ENCODE measurements around the gene CUL4A.

CUL4A gene

DNA sequence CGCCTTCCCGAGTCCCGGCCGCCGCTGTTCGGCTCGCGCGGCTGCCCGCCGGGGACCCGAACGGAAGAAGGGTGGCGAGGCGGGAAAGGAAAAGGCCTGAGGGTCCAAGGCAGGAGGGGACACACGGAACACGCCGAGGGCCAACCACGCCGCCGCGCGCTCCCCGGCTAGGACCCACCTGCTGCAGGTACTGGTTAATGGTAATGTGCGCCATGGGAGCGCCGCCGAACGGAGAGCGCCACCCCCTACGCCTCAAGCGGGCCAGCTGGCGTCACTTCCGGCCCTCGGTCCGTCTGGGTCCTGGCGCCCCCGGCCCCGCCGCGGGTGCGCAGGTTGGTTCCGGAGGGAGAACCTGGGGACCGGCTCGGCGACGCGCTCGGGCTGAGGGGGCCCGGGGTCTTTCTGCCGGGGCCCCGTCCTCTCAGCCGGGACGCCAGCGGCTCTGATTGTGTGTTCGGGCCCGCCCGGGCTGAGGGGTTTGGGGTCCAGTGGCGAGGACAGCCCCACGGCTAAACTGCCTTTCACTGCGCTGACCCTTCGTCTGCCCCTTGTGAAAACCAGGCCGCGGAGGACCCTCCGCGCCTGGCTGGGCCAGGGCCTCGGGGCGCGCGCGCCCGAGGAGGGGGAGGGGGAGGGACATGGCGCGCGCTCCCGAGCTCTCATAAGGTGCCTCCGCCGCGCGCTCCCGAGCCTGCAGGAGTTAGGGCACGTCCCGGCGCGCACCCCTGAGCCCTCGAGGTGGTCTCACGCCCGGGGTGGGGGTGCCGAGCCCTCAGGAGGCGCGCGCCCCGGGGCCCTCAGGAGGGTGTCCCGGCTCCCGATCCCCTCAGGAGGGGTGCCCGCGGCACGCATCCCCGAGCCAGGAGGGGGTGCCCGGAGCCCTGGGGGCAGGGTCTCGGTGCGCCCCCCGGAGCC, 735 bp upstream of the CUL4A start, which contains the start of gene PCID2 (continued):
- TF ChIP-seq SALL2 (tag by site-specific recombination; IDR thresholded peaks at IDR 0.05; ENCODE audit: borderline replicate concordance) (no peak), ZFP3 (tag by site-specific recombination; IDR thresholded peaks at IDR 0.05; ENCODE audit: low read depth) (peak; percentile 32; the same call in 1 of the 2 replicates), ZNF112 (tag by site-specific recombination; IDR thresholded peaks at IDR 0.05) (no peak), GLIS1 (tag by site-specific recombination; IDR thresholded peaks at IDR 0.05) (peak; percentile 39; the same call in 1 of the 2 replicates), ZNF701 (tag by site-specific recombination; IDR thresholded peaks at IDR 0.05) (no peak), ZNF623 (tag by site-specific recombination; IDR thresholded peaks at IDR 0.05) (peak; percentile 31; the same call in 1 of the 2 replicates), ZBTB7A (tag by site-specific recombination; IDR thresholded peaks at IDR 0.05; ENCODE audit: low read depth) (peak; percentile 87), ZIC2 (tag by site-specific recombination; IDR thresholded peaks at IDR 0.05) (peak; percentile 72), ZNF16 (tag by site-specific recombination; IDR thresholded peaks at IDR 0.05; ENCODE audit: low read depth) (no peak), ZNF768 (tag by site-specific recombination; IDR thresholded peaks at IDR 0.05) (no peak), ZNF266 (tag by site-specific recombination; IDR thresholded peaks at IDR 0.05; ENCODE audit: low read depth) (no peak), ZNF324 (tag by site-specific recombination; IDR thresholded peaks at IDR 0.05) (peak; percentile 99), ZNF433 (tag by site-specific recombination; IDR thresholded peaks at IDR 0.05; ENCODE audit: low read depth) (no peak), ZBTB8A (tag by site-specific recombination; IDR thresholded peaks at IDR 0.05) (peak; percentile 95), KLF10 (tag by site-specific recombination; IDR thresholded peaks at IDR 0.05) (peak; percentile 88), SCRT2 (tag by site-specific recombination; IDR thresholded peaks at IDR 0.05) (peak; percentile 98), ZNF48 (tag by site-specific recombination; IDR thresholded peaks at IDR 0.05) (no peak), GLI2 (tag by site-specific recombination; IDR thresholded peaks at IDR 0.05; ENCODE audit: borderline replicate concordance, low read depth) (no peak), ZNF654 (tag by site-specific recombination; IDR thresholded peaks at IDR 0.05; ENCODE audit: low read depth) (no peak), ZNF510 (tag by site-specific recombination; IDR thresholded peaks at IDR 0.05; ENCODE audit: insufficient replicate concordance) (no peak), ZNF747 (tag by site-specific recombination; IDR thresholded peaks at IDR 0.05) (no peak)
- TF ChIP-seq, protein P1, sequence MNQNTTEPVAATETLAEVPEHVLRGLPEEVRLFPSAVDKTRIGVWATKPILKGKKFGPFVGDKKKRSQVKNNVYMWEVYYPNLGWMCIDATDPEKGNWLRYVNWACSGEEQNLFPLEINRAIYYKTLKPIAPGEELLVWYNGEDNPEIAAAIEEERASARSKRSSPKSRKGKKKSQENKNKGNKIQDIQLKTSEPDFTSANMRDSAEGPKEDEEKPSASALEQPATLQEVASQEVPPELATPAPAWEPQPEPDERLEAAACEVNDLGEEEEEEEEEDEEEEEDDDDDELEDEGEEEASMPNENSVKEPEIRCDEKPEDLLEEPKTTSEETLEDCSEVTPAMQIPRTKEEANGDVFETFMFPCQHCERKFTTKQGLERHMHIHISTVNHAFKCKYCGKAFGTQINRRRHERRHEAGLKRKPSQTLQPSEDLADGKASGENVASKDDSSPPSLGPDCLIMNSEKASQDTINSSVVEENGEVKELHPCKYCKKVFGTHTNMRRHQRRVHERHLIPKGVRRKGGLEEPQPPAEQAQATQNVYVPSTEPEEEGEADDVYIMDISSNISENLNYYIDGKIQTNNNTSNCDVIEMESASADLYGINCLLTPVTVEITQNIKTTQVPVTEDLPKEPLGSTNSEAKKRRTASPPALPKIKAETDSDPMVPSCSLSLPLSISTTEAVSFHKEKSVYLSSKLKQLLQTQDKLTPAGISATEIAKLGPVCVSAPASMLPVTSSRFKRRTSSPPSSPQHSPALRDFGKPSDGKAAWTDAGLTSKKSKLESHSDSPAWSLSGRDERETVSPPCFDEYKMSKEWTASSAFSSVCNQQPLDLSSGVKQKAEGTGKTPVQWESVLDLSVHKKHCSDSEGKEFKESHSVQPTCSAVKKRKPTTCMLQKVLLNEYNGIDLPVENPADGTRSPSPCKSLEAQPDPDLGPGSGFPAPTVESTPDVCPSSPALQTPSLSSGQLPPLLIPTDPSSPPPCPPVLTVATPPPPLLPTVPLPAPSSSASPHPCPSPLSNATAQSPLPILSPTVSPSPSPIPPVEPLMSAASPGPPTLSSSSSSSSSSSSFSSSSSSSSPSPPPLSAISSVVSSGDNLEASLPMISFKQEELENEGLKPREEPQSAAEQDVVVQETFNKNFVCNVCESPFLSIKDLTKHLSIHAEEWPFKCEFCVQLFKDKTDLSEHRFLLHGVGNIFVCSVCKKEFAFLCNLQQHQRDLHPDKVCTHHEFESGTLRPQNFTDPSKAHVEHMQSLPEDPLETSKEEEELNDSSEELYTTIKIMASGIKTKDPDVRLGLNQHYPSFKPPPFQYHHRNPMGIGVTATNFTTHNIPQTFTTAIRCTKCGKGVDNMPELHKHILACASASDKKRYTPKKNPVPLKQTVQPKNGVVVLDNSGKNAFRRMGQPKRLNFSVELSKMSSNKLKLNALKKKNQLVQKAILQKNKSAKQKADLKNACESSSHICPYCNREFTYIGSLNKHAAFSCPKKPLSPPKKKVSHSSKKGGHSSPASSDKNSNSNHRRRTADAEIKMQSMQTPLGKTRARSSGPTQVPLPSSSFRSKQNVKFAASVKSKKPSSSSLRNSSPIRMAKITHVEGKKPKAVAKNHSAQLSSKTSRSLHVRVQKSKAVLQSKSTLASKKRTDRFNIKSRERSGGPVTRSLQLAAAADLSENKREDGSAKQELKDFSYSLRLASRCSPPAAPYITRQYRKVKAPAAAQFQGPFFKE (tag by site-specific recombination; IDR thresholded peaks at IDR 0.05; ENCODE audit: borderline replicate concordance), result no peak
- TF ChIP-seq, protein P2, sequence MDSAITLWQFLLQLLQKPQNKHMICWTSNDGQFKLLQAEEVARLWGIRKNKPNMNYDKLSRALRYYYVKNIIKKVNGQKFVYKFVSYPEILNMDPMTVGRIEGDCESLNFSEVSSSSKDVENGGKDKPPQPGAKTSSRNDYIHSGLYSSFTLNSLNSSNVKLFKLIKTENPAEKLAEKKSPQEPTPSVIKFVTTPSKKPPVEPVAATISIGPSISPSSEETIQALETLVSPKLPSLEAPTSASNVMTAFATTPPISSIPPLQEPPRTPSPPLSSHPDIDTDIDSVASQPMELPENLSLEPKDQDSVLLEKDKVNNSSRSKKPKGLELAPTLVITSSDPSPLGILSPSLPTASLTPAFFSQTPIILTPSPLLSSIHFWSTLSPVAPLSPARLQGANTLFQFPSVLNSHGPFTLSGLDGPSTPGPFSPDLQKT (IDR thresholded peaks at IDR 0.05; ENCODE audit: borderline replicate concordance, low read depth, low read length), result no peak
- TF ChIP-seq, protein P3, sequence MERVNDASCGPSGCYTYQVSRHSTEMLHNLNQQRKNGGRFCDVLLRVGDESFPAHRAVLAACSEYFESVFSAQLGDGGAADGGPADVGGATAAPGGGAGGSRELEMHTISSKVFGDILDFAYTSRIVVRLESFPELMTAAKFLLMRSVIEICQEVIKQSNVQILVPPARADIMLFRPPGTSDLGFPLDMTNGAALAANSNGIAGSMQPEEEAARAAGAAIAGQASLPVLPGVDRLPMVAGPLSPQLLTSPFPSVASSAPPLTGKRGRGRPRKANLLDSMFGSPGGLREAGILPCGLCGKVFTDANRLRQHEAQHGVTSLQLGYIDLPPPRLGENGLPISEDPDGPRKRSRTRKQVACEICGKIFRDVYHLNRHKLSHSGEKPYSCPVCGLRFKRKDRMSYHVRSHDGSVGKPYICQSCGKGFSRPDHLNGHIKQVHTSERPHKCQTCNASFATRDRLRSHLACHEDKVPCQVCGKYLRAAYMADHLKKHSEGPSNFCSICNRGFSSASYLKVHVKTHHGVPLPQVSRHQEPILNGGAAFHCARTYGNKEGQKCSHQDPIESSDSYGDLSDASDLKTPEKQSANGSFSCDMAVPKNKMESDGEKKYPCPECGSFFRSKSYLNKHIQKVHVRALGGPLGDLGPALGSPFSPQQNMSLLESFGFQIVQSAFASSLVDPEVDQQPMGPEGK (tag by site-specific recombination; IDR thresholded peaks at IDR 0.05), result peak; percentile 95
- TF ChIP-seq, protein P4, sequence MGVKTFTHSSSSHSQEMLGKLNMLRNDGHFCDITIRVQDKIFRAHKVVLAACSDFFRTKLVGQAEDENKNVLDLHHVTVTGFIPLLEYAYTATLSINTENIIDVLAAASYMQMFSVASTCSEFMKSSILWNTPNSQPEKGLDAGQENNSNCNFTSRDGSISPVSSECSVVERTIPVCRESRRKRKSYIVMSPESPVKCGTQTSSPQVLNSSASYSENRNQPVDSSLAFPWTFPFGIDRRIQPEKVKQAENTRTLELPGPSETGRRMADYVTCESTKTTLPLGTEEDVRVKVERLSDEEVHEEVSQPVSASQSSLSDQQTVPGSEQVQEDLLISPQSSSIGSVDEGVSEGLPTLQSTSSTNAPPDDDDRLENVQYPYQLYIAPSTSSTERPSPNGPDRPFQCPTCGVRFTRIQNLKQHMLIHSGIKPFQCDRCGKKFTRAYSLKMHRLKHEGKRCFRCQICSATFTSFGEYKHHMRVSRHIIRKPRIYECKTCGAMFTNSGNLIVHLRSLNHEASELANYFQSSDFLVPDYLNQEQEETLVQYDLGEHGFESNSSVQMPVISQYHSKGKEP (tag by site-specific recombination; IDR thresholded peaks at IDR 0.05), result peak; percentile 66; the same call in 1 of the 2 replicates
- TF ChIP-seq, protein P5, sequence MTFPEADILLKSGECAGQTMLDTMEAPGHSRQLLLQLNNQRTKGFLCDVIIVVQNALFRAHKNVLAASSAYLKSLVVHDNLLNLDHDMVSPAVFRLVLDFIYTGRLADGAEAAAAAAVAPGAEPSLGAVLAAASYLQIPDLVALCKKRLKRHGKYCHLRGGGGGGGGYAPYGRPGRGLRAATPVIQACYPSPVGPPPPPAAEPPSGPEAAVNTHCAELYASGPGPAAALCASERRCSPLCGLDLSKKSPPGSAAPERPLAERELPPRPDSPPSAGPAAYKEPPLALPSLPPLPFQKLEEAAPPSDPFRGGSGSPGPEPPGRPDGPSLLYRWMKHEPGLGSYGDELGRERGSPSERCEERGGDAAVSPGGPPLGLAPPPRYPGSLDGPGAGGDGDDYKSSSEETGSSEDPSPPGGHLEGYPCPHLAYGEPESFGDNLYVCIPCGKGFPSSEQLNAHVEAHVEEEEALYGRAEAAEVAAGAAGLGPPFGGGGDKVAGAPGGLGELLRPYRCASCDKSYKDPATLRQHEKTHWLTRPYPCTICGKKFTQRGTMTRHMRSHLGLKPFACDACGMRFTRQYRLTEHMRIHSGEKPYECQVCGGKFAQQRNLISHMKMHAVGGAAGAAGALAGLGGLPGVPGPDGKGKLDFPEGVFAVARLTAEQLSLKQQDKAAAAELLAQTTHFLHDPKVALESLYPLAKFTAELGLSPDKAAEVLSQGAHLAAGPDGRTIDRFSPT (tag by site-specific recombination; IDR thresholded peaks at IDR 0.05), result peak; percentile 10; the same call in 1 of the 2 replicates
